K562 (cell line): ENCODE data around the gene VWC2L. TPM values are rescaled to one million over a fixed set of nuclear protein-coding genes. Genes with fewer than 3 reads are reported as not detected.

ENCODE experiments used
- ATAC-seq: fragments of 200-7000 bp; cut with Tn5 transposase; 3 replicates; pipeline ENCODE4 v1.9.1; 2020; ENCODE audit warnings: moderate library complexity
- BruUV-seq: library from RNA; stranded (reverse); fragments of 400-500 nt; replicated peaks from 2 replicates; lab custom pipeline; 2021; lab: Mats Ljungman, UMichigan
- CTCF ChIA-PET: fragments of 300-600 bp; formaldehyde crosslinking; extraction: SDS; loops from one replicate; lab custom pipeline; 2021; ENCODE audit warnings: low intra/inter-chr PET ratio; lab: Yijun Ruan, JAX
- POLR2A ChIA-PET: fragments of 300-600, 350-650 bp; sonication (Branson Sonifier 250); formaldehyde crosslinking; extraction: SDS; loops from one replicate; lab custom pipeline; 2021; ENCODE audit warnings: antibody characterized with exemption, inconsistent platforms; lab: Yijun Ruan, JAX
- DNase-seq, 4 experiments: peaks; one replicate each; pipeline versions ENCODE4 v3.0.0 to v3.0.0-alpha.2; 2011 to 2018; ENCODE audit warnings: low spot score in 3 of 4, mixed read lengths in 3 of 4; ENCODE audit errors: extremely low read depth in 1 of 4
- FAIRE-seq: peaks from 2 replicates; lab custom pipeline; 2011; peaks lifted over from hg19 to GRCh38; lab: Jason Lieb, UNC
- H2AFZ ChIP-seq: 2 replicates; pipeline ENCODE4 v1.6.0; 2011; ENCODE audit warnings: low read depth, low read length, control low read depth, inconsistent platforms
- H3K27ac ChIP-seq: fragments of 200-600 bp; 3 replicates; pipeline ENCODE4 v1.8.0; 2011; ENCODE audit warnings: low read depth, mild to moderate bottlenecking, control low read depth, inconsistent platforms, low read length, moderate library complexity, mixed read lengths; ENCODE audit errors: extremely low read depth
- H3K27me3 ChIP-seq, 2 experiments: fragments of 300-600 bp in 1 of 2; 2 replicates in 1 of 2; 3 replicates in 1 of 2; pipeline versions ENCODE4 v1.6.0 to v1.8.0; 2011; ENCODE audit warnings: inconsistent platforms in 2 of 2, low read length in 2 of 2, mild to moderate bottlenecking in 1 of 2, mixed read lengths in 1 of 2, moderate library complexity in 1 of 2; ENCODE audit not compliant: control insufficient read depth in 2 of 2, insufficient read depth in 2 of 2
- H3K36me3 ChIP-seq: fragments of 300-600 bp; 3 replicates; pipeline ENCODE4 v1.8.0; 2011; ENCODE audit warnings: mild to moderate bottlenecking, low read length, inconsistent platforms; ENCODE audit not compliant: control insufficient read depth, insufficient read depth
- H3K4me1 ChIP-seq, 2 experiments: fragments of 200-600 bp in 1 of 2; replicated peaks in 1 of 2; 2 replicates in 1 of 2; 3 replicates in 1 of 2; pipeline versions ENCODE4 v1.5.1 to v1.8.0; 2011; ENCODE audit warnings: inconsistent platforms in 2 of 2, low read length in 2 of 2, mild to moderate bottlenecking in 1 of 2, mixed read lengths in 1 of 2, moderate library complexity in 1 of 2; ENCODE audit not compliant: control insufficient read depth in 2 of 2, insufficient read depth in 2 of 2
- H3K4me2 ChIP-seq: 2 replicates; pipeline ENCODE4 v1.6.1; 2011; ENCODE audit warnings: low read length, control low read depth, inconsistent platforms, mixed read lengths; ENCODE audit not compliant: insufficient read depth
- H3K4me3 ChIP-seq: fragments of 200-600 bp; sonication (generic), shearing (Covaris generic); 2 replicates; pipeline ENCODE4 v1.5.1; 2016; ENCODE audit warnings: control low read depth, inconsistent platforms
- H3K79me2 ChIP-seq: fragments of 200-600 bp; 3 replicates; pipeline ENCODE4 v1.8.0; 2011; ENCODE audit warnings: low read length, inconsistent platforms; ENCODE audit not compliant: control insufficient read depth, insufficient read depth
- H3K9ac ChIP-seq, 2 experiments: 2 replicates each; pipeline versions ENCODE4 v1.6.0 to v1.6.1; 2011; ENCODE audit warnings: low read depth in 2 of 2, low read length in 2 of 2, control low read depth in 1 of 2, inconsistent platforms in 1 of 2, mild to moderate bottlenecking in 1 of 2, mixed read lengths in 1 of 2; ENCODE audit not compliant: insufficient read depth in 1 of 2
- H3K9me1 ChIP-seq: one replicate; pipeline ENCODE4 v1.6.0; 2011; ENCODE audit warnings: inconsistent platforms, mild to moderate bottlenecking, low read length, moderate library complexity; ENCODE audit not compliant: control insufficient read depth, insufficient read depth
- H3K9me3 ChIP-seq: replicated peaks from 2 replicates; pipeline ENCODE4 v1.5.1; 2011; ENCODE audit warnings: low read depth, low read length, inconsistent platforms; ENCODE audit not compliant: control insufficient read depth, insufficient read depth
- H4K20me1 ChIP-seq: replicated peaks from 2 replicates; pipeline ENCODE4 v1.6.1; 2011; ENCODE audit warnings: low read length, inconsistent platforms, mixed read lengths; ENCODE audit not compliant: control insufficient read depth, insufficient read depth
- HNRNPL ChIP-seq: fragments of 200-400 bp; formaldehyde crosslinking; IDR thresholded peaks from 2 replicates; pipeline ENCODE4 v1.6.1; 2017; ENCODE audit warnings: low read depth, mild to moderate bottlenecking, low read length
- NR2C1 ChIP-seq, 2 experiments: fragments of 450-650 bp; IDR thresholded peaks; 2 replicates each; pipeline ENCODE4 v1.6.1; 2017; ENCODE audit warnings: mild to moderate bottlenecking in 2 of 2, antibody characterized with exemption in 1 of 2, inconsistent platforms in 1 of 2, missing compliant biosample characterization in 1 of 2, missing genetic modification characterization in 1 of 2
- PCBP1 ChIP-seq: fragments of 200-400 bp; formaldehyde crosslinking; IDR thresholded peaks from 2 replicates; pipeline ENCODE4 v1.6.1; 2018; ENCODE audit warnings: mild to moderate bottlenecking, low read depth, low read length; ENCODE audit not compliant: poor library complexity, severe bottlenecking
- PCBP2 ChIP-seq: fragments of 200-400 bp; formaldehyde crosslinking; IDR thresholded peaks from 2 replicates; pipeline ENCODE4 v1.6.1; 2018; ENCODE audit warnings: low read length, low read depth, mild to moderate bottlenecking, moderate library complexity; ENCODE audit not compliant: poor library complexity, severe bottlenecking
- PHF8 ChIP-seq: fragments of 200-600 bp; sonication (generic); IDR thresholded peaks from 2 replicates; pipeline ENCODE4 v1.6.1; 2012; ENCODE audit warnings: mixed run types, mild to moderate bottlenecking, inconsistent platforms, low read length, moderate library complexity, borderline replicate concordance
- SREBF1 ChIP-seq: fragments of 150-350 bp; IDR thresholded peaks from 2 replicates; pipeline ENCODE4 v1.6.1; 2014; ENCODE audit warnings: antibody characterized with exemption, low read depth, low read length, borderline replicate concordance
- STAT5A ChIP-seq: IDR thresholded peaks from 2 replicates; pipeline ENCODE4 v1.6.1; 2012; ENCODE audit warnings: low read length, inconsistent platforms, borderline replicate concordance
- YY1 ChIP-seq, 3 experiments: IDR thresholded peaks; 2 replicates each; pipeline ENCODE4 v1.6.1; 2011; ENCODE audit warnings: low read length in 2 of 3, mild to moderate bottlenecking in 2 of 3, moderate library complexity in 2 of 3, borderline replicate concordance in 1 of 3, control low read depth in 1 of 3, low read depth in 1 of 3; ENCODE audit not compliant: insufficient read depth in 3 of 3, insufficient replicate concordance in 2 of 3, control insufficient read depth in 1 of 3, insufficient read length in 1 of 3; ENCODE audit errors: extremely low read depth in 1 of 3
- ZFP1 ChIP-seq: fragments of 450-650 bp; formaldehyde crosslinking; IDR thresholded peaks from 2 replicates; pipeline ENCODE4 v1.4.0; 2020; ENCODE audit warnings: mild to moderate bottlenecking, mixed read lengths
- ZNF212 ChIP-seq: fragments of 450-650 bp; formaldehyde crosslinking; IDR thresholded peaks from 2 replicates; pipeline ENCODE4 v1.4.0; 2020; ENCODE audit warnings: mild to moderate bottlenecking
- WGBS: fragments of 100-300 bp; shearing (Covaris generic); methylation state at CpG from one replicate; pipeline ENCODE4 v1.1.6; 2016; ENCODE audit warnings: low coverage, mixed read lengths; ENCODE audit not compliant: insufficient coverage; ENCODE audit errors: missing lambda C conversion rate; 5-methylcytosine and 5-hydroxymethylcytosine counted together
- in situ Hi-C: fragments of 300-500 bp; cut with MboI; formaldehyde crosslinking; loops from 4 replicates; pipeline ENCODE4 v1.15.0; 2018; ENCODE audit warnings: inconsistent platforms, mixed read lengths
- intact Hi-C: fragments of 100-400 bp; cut with micrococcal nuclease; formaldehyde crosslinking; loops from 2 replicates; pipeline ENCODE4 v1.14.2; 2022
- polyA plus RNA-seq, 8 experiments: library from polyadenylated mRNA; depleted of rRNA in 4 of 8; stranded (reverse) in 5 of 8; unstranded in 3 of 8; fragments of >200 nt; fragmentation: Nextera tagmentation in 2 of 8; fragmentation: Illumina TruSeq in 1 of 8; extraction: Ambion mirVana in 2 of 8; extraction: Trizol in 1 of 8; gene quantifications; 2 replicates each; pipeline versions ENCODE4 v1.2.1 to v1.2.3, GENCODE V29; 2011 to 2014; ENCODE audit warnings: inconsistent platforms in 1 of 8, missing spikeins in 1 of 8
- total RNA-seq, 7 experiments: library from RNA; depleted of rRNA in 6 of 7; stranded (reverse); fragments of >200 nt in 6 of 7; fragmentation: Illumina TruSeq in 2 of 7; extraction: Trizol in 2 of 7; gene quantifications; 2 replicates each; pipeline versions ENCODE4 v1.2.1 to v1.2.3, GENCODE V29; 2011 to 2021; ENCODE audit warnings: low replicate concordance in 1 of 7
- TF ChIP-seq, protein P1 (sequence below): sonication (generic); formaldehyde crosslinking; IDR thresholded peaks from 2 replicates; pipeline ENCODE4 v1.8.1; 2023; ENCODE audit warnings: mild to moderate bottlenecking, missing genetic modification reagents
- TF ChIP-seq, protein P2 (sequence below), 3 experiments: fragments of 200-800 bp in 1 of 3; sonication (Bioruptor generic) in 1 of 3; sonication (generic) in 1 of 3; formaldehyde crosslinking in 1 of 3; IDR thresholded peaks; 2 replicates each; pipeline versions ENCODE4 v1.6.1 to v1.8.0; 2016 to 2022; ENCODE audit warnings: mild to moderate bottlenecking in 2 of 3, missing compliant biosample characterization in 2 of 3, missing genetic modification characterization in 2 of 3, missing genetic modification reagents in 1 of 3

Gene VWC2L
- total and polyA plus RNA-seq, 9 of the 15 experiments (the other 6 are each of a cell fraction or from before 2014, with no cell fraction given): not detected

DNA sequence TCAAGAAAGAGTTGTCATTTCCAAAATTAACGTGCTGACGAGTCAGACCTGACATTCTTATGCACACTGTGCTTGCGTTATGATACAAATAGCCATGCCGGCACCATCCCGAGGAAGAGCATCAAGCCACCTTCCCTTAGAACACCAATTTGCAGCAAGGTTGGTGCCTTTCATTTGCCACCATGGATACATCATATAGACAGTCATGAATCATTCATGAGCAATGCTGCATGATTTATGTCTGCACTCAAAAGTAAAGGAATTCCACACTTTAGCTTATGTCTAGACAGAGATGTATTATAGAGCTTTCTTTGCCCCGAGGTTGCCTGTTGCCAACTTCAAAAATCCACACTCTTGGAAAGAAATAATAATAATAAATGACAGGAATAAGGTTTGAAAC lies 166.9 kb downstream of the VWC2L start (continued):
- no peak for TF ChIP-seq NR2C1 (IDR thresholded peaks at IDR 0.05)
- no peak for TF ChIP-seq NR2C1 (tag; IDR thresholded peaks at IDR 0.05)
- no peak for TF ChIP-seq SREBF1

DNA sequence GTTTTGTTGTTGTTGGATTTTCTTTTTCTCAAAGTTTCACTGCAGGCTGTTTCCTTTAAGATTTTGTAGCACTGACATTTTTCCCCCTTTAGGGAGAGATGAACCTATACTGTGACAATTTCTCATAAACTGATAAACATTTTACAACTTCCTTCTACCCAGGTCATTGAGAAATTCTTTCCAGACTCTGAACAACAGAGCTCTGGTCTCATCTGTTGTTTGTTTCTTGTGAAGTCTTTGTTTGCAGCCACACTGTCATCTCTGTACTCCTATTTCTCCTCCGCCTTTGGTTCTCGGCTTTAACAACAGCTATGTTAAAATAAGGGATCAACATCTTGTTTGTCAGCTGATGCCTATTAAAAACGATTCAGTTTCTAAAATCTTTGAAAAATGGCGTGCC lies 167.6 kb downstream of the VWC2L start:
- ATAC-seq: no peak
- no peaks in the 10 kb centered on the region for H3K9me1 ChIP-seq
- H3K9ac ChIP-seq: no peak overlapping the region
- no peaks in the 10 kb centered on the region for H3K36me3 ChIP-seq
- no peak for FAIRE-seq
- H3K27me3 ChIP-seq: no peaks in the 10 kb centered on the region
- 5% methylated on average over 3 of the region's 4 CpGs for WGBS
- in situ Hi-C loops: no loop called here
- BruUV-seq: no TSS peak
- no peak for DNase-seq
- POLR2A ChIA-PET: no interaction called here
- CTCF ChIA-PET: no interaction called here
- no peaks in the 10 kb centered on the region for H3K79me2 ChIP-seq
- H3K4me2 ChIP-seq: no peak overlapping the region
- intact Hi-C loops: no loop called here
- no peak overlapping the region for H2AFZ ChIP-seq
- no peaks in the 10 kb centered on the region for H4K20me1 ChIP-seq
- no peaks in the 10 kb centered on the region for H3K9me3 ChIP-seq
- no peak for TF ChIP-seq HNRNPL
- TF ChIP-seq ZFP1 (CRISPR knock-in tag): no peak
- no peak for TF ChIP-seq STAT5A
- TF ChIP-seq ZNF212 (CRISPR knock-in tag): no peak
- H3K27ac ChIP-seq: no peak overlapping the region
- H3K4me1 ChIP-seq: no peaks in the 10 kb centered on the region
- H3K4me3 ChIP-seq: no peak overlapping the region

DNA sequence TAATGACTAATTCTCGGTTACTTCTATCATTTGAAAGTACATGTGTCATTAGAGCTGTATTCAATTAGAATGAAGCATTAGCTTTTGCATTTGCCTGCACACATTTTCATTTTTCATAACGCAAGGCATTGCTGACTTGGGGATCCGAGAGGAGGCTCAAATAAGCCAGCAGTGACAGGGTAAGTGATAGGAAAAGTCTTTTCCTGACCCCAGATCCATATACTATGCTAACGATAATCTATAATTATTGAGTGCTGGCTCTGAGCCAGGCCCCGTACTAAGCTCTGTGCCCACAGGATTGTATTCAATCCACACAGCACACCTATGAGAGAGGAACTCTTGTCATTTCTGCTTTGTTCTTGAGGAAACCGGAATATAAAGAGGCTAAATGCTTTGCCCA lies 168.2 kb downstream of the VWC2L start:
- H3K4me3 ChIP-seq: no peak overlapping the region
- no peaks in the 10 kb centered on the region for H3K27me3 ChIP-seq
- ATAC-seq (no peak), DNase-seq (no peak), FAIRE-seq (no peak)
- WGBS: 0% methylated on average over 6 of the region's 6 CpGs
- H3K4me2 ChIP-seq: no peak overlapping the region
- no peaks in the 10 kb centered on the region for H3K9me3 ChIP-seq
- in situ Hi-C loops: no loop called here
- H2AFZ ChIP-seq: no peak overlapping the region
- ChIA-PET POLR2A (no interaction called here), CTCF (no interaction called here)
- no peak overlapping the region for H3K27ac ChIP-seq
- no peak overlapping the region for H3K9ac ChIP-seq
- H3K79me2 ChIP-seq: no peaks in the 10 kb centered on the region
- no peaks in the 10 kb centered on the region for H3K36me3 ChIP-seq
- no peaks in the 10 kb centered on the region for H4K20me1 ChIP-seq
- no TSS peak for BruUV-seq
- intact Hi-C loops: no loop called here
- H3K4me1 ChIP-seq: no peaks in the 10 kb centered on the region
- no peaks in the 10 kb centered on the region for H3K9me1 ChIP-seq
- TF ChIP-seq, protein P1, sequence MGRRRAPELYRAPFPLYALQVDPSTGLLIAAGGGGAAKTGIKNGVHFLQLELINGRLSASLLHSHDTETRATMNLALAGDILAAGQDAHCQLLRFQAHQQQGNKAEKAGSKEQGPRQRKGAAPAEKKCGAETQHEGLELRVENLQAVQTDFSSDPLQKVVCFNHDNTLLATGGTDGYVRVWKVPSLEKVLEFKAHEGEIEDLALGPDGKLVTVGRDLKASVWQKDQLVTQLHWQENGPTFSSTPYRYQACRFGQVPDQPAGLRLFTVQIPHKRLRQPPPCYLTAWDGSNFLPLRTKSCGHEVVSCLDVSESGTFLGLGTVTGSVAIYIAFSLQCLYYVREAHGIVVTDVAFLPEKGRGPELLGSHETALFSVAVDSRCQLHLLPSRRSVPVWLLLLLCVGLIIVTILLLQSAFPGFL: no peak
- TF ChIP-seq, protein P2, sequence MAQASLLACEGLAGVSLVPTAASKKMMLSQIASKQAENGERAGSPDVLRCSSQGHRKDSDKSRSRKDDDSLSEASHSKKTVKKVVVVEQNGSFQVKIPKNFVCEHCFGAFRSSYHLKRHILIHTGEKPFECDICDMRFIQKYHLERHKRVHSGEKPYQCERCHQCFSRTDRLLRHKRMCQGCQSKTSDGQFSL (CRISPR knock-in tag; IDR thresholded peaks at IDR 0.05): no peak
- TF ChIP-seq, protein P2 (tag; IDR thresholded peaks at IDR 0.05): no peak
- no peak for TF ChIP-seq PHF8
- TF ChIP-seq PCBP2: no peak
- TF ChIP-seq PCBP1: no peak
- no peak for TF ChIP-seq YY1 (IDR thresholded peaks at IDR 0.05; ENCODE audit: borderline replicate concordance in 1 of 3, control insufficient read depth in 1 of 3, extremely low read depth in 1 of 3, insufficient read depth in 3 of 3, insufficient read length in 1 of 3, insufficient replicate concordance in 2 of 3, low read depth in 1 of 3, low read length in 2 of 3)
